Endometrial microvascular endothelial cells (primary cell): ENCODE data around the gene TSSK2. TPM values are rescaled to one million over a fixed set of nuclear protein-coding genes. Genes with fewer than 3 reads are reported as not detected.

Experiments
- in situ Hi-C: cut with HindIII; loops from 2 replicates; pipeline ENCODE4 v1.10.0; 2017; ENCODE audit warnings: low sequenced_read_pairs, low pct_unique_long_range_greater_than_20kb; ENCODE audit errors: inconsistent ontology term
- total RNA-seq: library from RNA; depleted of rRNA; stranded (reverse); fragments of >200 nt; gene quantifications from one replicate; pipeline ENCODE4 v1.2.3, GENCODE V29; 2015; ENCODE audit errors: inconsistent ontology term

Gene TSSK2
- total RNA-seq, 1 donor from 2014 or later = not detected

GRCh38 chr22:19122143-19122751 lies 8.9 kb upstream of the TSSK2 start, which contains the start of gene DGCR2:
Gene DGCR2, minus strand, starts transcription at chr22:19122412. Its CDS starts 206 bp downstream, at chr22:19122206.
- in situ Hi-C loops = no loop called here

GRCh38 chr22:19122752-19123492 lies 8.2 kb upstream of the TSSK2 start:
- in situ Hi-C loops = no loop called here

GRCh38 chr22:19123936-19124335 lies 7.2 kb upstream of the TSSK2 start:
- in situ Hi-C loops = no loop called here

GRCh38 chr22:19124377-19124776 lies 6.7 kb upstream of the TSSK2 start:
- in situ Hi-C loops = no loop called here

- in situ Hi-C loops = no loop called here
These were observed 6.1 kb upstream of the TSSK2 start for GRCh38 chr22:19125011-19125410.

GRCh38 chr22:19125474-19126308 lies 5.4 kb upstream of the TSSK2 start:
- in situ Hi-C loops = no loop called here

- in situ Hi-C loops = no loop called here
These were observed 4.5 kb upstream of the TSSK2 start for GRCh38 chr22:19126309-19127273.

- in situ Hi-C loops = no loop called here
These were observed 3.6 kb upstream of the TSSK2 start for GRCh38 chr22:19127329-19128008.

- in situ Hi-C loops = no loop called here
These were observed 3.1 kb upstream of the TSSK2 start for GRCh38 chr22:19128009-19128401.

- in situ Hi-C loops = no loop called here
These were observed 2.0 kb upstream of the TSSK2 start for GRCh38 chr22:19128946-19129727.

GRCh38 chr22:19129871-19130270 lies 1.2 kb upstream of the TSSK2 start:
- in situ Hi-C loops = no loop called here

- in situ Hi-C loops = no loop called here
These were observed 542 bp downstream of the TSSK2 start for GRCh38 chr22:19131685-19132015.

- in situ Hi-C loops = no loop called here
These were observed 1.0 kb downstream of the TSSK2 start for GRCh38 chr22:19132153-19132552.

GRCh38 chr22:19132693-19133400 lies 1.7 kb downstream of the TSSK2 start:
- in situ Hi-C loops = no loop called here

GRCh38 chr22:19133561-19133960 lies 2.5 kb downstream of the TSSK2 start:
- in situ Hi-C loops = no loop called here

GRCh38 chr22:19134176-19134831 lies 3.2 kb downstream of the TSSK2 start:
- in situ Hi-C loops = no loop called here
